OCI-LY1 (cell line): Measurements from ENCODE around the gene HIPK1.

ENCODE experiments used
- CTCF ChIP-seq: fragments of 200-600 bp; sonication (generic), shearing (Covaris generic); IDR thresholded peaks from 2 replicates; pipeline ENCODE4 v1.5.1; 2017; ENCODE audit warnings: mild to moderate bottlenecking, antibody characterized with exemption, low read length, moderate library complexity, mixed read lengths
- EZH2 ChIP-seq: fragments of 200-600 bp; sonication (generic), shearing (Covaris generic); IDR thresholded peaks from 2 replicates; pipeline ENCODE4 v1.8.0; 2017; ENCODE audit warnings: borderline replicate concordance, mixed run types, mild to moderate bottlenecking, antibody characterized with exemption, low read length, moderate library complexity, mixed read lengths

GRCh38 chr1:114008993-114009392 is 79.9 kb downstream of the HIPK1 start:
- TF ChIP-seq CTCF (no peak), EZH2 (no peak)
